ENCODE measurements around the gene NGB. TPM values are rescaled to one million over a fixed set of nuclear protein-coding genes. Genes with fewer than 3 reads are reported as not detected.
"Not testable (repeated sequence)": the region's sequence is repeated elsewhere in the genome, so short reads cannot be mapped to it uniquely, and the experiment has no call there.

NGB gene
- total RNA-seq: 1 to 10 TPM in 1 of 2 donors, not detected in 1; 1.5 TPM

GRCh38 chr14:77271113-77271710, at the start of gene NGB:
Gene NGB (minus strand): TSS chr14:77271206. CDS start chr14:77270937, 269 bp downstream.
- Histone ChIP-seq H3K4me3 (no peak within 1 kb of the TSS), H3K27me3 (peaks cover 15% of the 10 kb centered on the region), H3K36me3 (no peaks in the 10 kb centered on the region), H3K9me3 (no peaks in the 10 kb centered on the region), H3K9ac (ENCODE audit: low read depth in 2 of 2, low read length in 2 of 2) (no peak within 1 kb of the TSS), H3K27ac (no peak within 1 kb of the TSS), H3K4me1 (no peaks in the 10 kb centered on the region)
- no peak for TF ChIP-seq CTCF (IDR thresholded peaks at IDR 0.05)
- DNase-seq: no peak
- intact Hi-C loops (cut with DNase I): no loop called here

GRCh38 chr14:77320238-77320935, 49.4 kb upstream of the NGB start, which contains the start of gene POMT2:
Gene POMT2 (minus strand): TSS chr14:77320883. CDS start chr14:77320681, 202 bp downstream.
- peaks cover 6% of the 10 kb centered on the region for H3K4me1 ChIP-seq
- H3K27ac ChIP-seq: peak within 1 kb of the TSS; percentile 98
- TF ChIP-seq CTCF (IDR thresholded peaks at IDR 0.05): peak; percentile 23
- DNase-seq: peak; percentile 96
- peak within 1 kb of the TSS; percentile 82 to 84 for H3K9ac ChIP-seq (ENCODE audit: low read depth in 2 of 2, low read length in 2 of 2)
- peak within 1 kb of the TSS; percentile 100 for H3K4me3 ChIP-seq
- H3K36me3 ChIP-seq: no peaks in the 10 kb centered on the region
- intact Hi-C loops (cut with DNase I): loop anchor here (10.0 kb wide), 1 partner anchor 234 kb away; no protein-coding TSS in a partner anchor
- no peaks in the 10 kb centered on the region for H3K9me3 ChIP-seq
- no peaks in the 10 kb centered on the region for H3K27me3 ChIP-seq

- DNase-seq: no peak
- Histone ChIP-seq H3K4me1 (peaks cover 7% of the 10 kb centered on the region), H3K36me3 (no peaks in the 10 kb centered on the region), H3K27me3 (no peaks in the 10 kb centered on the region), H3K9ac (ENCODE audit: low read depth in 2 of 2, low read length in 2 of 2) (no peak overlapping the region), H3K9me3 (no peaks in the 10 kb centered on the region), H3K4me3 (no peak overlapping the region), H3K27ac (no peak overlapping the region)
- intact Hi-C loops (cut with DNase I): no loop called here
- TF ChIP-seq CTCF (IDR thresholded peaks at IDR 0.05): no peak
Measured at GRCh38 chr14:77319422-77319821, 48.4 kb upstream of the NGB start.

- H3K36me3 ChIP-seq; H3K4me3 ChIP-seq; H3K27me3 ChIP-seq; H3K27ac ChIP-seq; DNase-seq; H3K9me3 ChIP-seq; intact Hi-C loops (cut with DNase I); H3K9ac ChIP-seq (ENCODE audit: low read depth in 2 of 2, low read length in 2 of 2): not testable (repeated sequence)
- peaks cover 12% of the 10 kb centered on the region for H3K4me1 ChIP-seq
Measured at GRCh38 chr14:77318756-77319155, 47.8 kb upstream of the NGB start.

GRCh38 chr14:77318006-77318553, 47.1 kb upstream of the NGB start:
- no peak for TF ChIP-seq CTCF (IDR thresholded peaks at IDR 0.05)
- no peak for DNase-seq
- Histone ChIP-seq H3K4me3 (no peak overlapping the region), H3K36me3 (no peaks in the 10 kb centered on the region), H3K27me3 (no peaks in the 10 kb centered on the region), H3K9me3 (no peaks in the 10 kb centered on the region), H3K4me1 (peaks cover 12% of the 10 kb centered on the region), H3K27ac (no peak overlapping the region), H3K9ac (ENCODE audit: low read depth in 2 of 2, low read length in 2 of 2) (no peak overlapping the region)
- intact Hi-C loops (cut with DNase I): no loop called here

All from colonic mucosa (tissue), 4 donors.